Tibial artery (tissue), 4 donors: Measurements from ENCODE around the gene ZNF330.

Experiments
- DNase-seq, 2 donors: peaks; one replicate each; pipeline ENCODE4 v3.0.0-alpha.2; 2019
- H3K27ac ChIP-seq, 2 donors: fragments of 200-600 bp; sonication (generic) in 1 of 2; 1 replicate in 1 of 2; 2 replicates in 1 of 2; pipeline ENCODE4 v1.5.1; 2018 to 2019; ENCODE audit warnings: mild to moderate bottlenecking in 1 of 2
- H3K27me3 ChIP-seq, 2 donors: fragments of 200-600 bp; sonication (generic) in 1 of 2; one replicate each; pipeline versions ENCODE4 v1.5.1 to v1.6.0; 2016 to 2019
- H3K36me3 ChIP-seq, 3 donors: fragments of 200-600 bp; sonication (generic) in 2 of 3; one replicate each; pipeline ENCODE4 v1.5.1; 2016 to 2019; ENCODE audit warnings: mild to moderate bottlenecking in 2 of 3
- H3K4me1 ChIP-seq, 4 donors: fragments of 200-600 bp; sonication (generic) in 2 of 4; 1 replicate in 3 of 4; 2 replicates in 1 of 4; pipeline ENCODE4 v1.5.1; 2016 to 2019
- H3K4me3 ChIP-seq, 2 donors: fragments of 200-600 bp; sonication (generic) in 1 of 2; 1 replicate in 1 of 2; 2 replicates in 1 of 2; pipeline ENCODE4 v1.5.1; 2018 to 2019; ENCODE audit warnings: mild to moderate bottlenecking in 2 of 2
- H3K9me3 ChIP-seq, 3 donors: fragments of 200-600 bp; sonication (generic) in 1 of 3; one replicate each; pipeline ENCODE4 v1.5.1; 2016 to 2019
- intact Hi-C: fragments of 100-400 bp; cut with DNase I; formaldehyde crosslinking; loops from one replicate; pipeline ENCODE4 v1.15.0; 2023; ENCODE audit warnings: low total_unique reads
- TF ChIP-seq, protein P1 (sequence below), 2 experiments: fragments of 200-600 bp in 1 of 2; fragments of 450-650 bp in 1 of 2; IDR thresholded peaks; one replicate each; pipeline ENCODE4 v1.5.1; 2017 to 2019; ENCODE audit warnings: antibody characterized with exemption in 2 of 2, mild to moderate bottlenecking in 1 of 2, moderate library complexity in 1 of 2

ZNF330 gene

GRCh38 chr4:141210168-141210567, 10.5 kb upstream of the ZNF330 start:
- Histone ChIP-seq H3K4me3 (no peak overlapping the region), H3K27ac (no peak overlapping the region), H3K27me3 (no peaks in the 10 kb centered on the region), H3K4me1 (no peaks in the 10 kb centered on the region), H3K36me3 (no peaks in the 10 kb centered on the region), H3K9me3 (no peaks in the 10 kb centered on the region)
- TF ChIP-seq, protein P1, sequence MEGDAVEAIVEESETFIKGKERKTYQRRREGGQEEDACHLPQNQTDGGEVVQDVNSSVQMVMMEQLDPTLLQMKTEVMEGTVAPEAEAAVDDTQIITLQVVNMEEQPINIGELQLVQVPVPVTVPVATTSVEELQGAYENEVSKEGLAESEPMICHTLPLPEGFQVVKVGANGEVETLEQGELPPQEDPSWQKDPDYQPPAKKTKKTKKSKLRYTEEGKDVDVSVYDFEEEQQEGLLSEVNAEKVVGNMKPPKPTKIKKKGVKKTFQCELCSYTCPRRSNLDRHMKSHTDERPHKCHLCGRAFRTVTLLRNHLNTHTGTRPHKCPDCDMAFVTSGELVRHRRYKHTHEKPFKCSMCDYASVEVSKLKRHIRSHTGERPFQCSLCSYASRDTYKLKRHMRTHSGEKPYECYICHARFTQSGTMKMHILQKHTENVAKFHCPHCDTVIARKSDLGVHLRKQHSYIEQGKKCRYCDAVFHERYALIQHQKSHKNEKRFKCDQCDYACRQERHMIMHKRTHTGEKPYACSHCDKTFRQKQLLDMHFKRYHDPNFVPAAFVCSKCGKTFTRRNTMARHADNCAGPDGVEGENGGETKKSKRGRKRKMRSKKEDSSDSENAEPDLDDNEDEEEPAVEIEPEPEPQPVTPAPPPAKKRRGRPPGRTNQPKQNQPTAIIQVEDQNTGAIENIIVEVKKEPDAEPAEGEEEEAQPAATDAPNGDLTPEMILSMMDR (IDR thresholded peaks at IDR 0.05), result no peak
- DNase-seq, result no peak
- intact Hi-C loops, result no loop called here

DNA sequence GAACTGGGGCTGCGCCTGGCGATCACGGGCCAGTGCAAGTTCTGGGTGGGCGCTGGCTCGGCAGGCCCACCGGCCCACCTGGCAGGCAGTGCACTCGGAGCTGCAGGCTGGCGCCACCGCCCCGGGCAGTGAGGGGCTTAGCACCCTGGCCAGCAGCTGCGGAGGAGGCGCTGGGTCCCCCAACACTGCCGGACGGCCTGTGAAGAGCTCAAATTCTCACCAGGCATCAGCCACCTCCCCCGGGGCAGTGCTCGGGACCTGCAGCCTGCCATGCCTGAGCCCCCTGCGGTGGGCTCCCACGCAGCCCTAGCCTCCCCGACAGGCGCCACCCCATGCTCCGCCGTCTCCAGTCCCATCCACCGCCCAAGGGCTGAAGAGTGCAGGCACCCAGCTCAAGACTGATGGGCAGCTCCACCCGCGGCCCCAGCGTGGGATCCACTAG, 7.1 kb upstream of the ZNF330 start:
- intact Hi-C loops, result no loop called here
- no peaks in the 10 kb centered on the region for H3K9me3 ChIP-seq
- H3K27me3 ChIP-seq, result no peaks in the 10 kb centered on the region
- H3K36me3 ChIP-seq, result no peaks in the 10 kb centered on the region
- TF ChIP-seq, protein P1 (IDR thresholded peaks at IDR 0.05), result no peak
- H3K27ac ChIP-seq, result no peak overlapping the region
- no peak for DNase-seq
- H3K4me1 ChIP-seq, result no peaks in the 10 kb centered on the region
- H3K4me3 ChIP-seq, result no peak overlapping the region

DNA sequence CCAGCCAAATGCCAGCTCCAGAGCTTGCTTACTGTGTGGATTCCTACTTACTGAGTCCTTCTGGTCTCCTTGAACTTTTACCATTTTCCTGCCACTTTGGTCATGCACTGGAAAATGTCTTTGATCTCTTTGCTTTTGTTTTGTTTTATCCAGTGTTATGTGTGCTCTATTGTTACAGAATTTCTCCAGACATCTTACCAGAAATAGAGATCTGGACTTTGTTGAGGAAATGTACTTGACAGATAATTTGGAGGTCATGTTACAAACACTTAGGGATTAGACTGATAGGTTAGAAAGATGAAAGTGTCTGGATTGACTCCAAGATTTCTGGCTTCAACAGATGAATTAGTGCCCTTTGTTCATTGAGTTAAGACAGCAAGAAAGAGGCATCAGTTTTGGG, 5.7 kb upstream of the ZNF330 start:
- Histone ChIP-seq H3K27ac (no peak overlapping the region), H3K27me3 (no peaks in the 10 kb centered on the region), H3K4me3 (no peak overlapping the region), H3K9me3 (no peaks in the 10 kb centered on the region), H3K36me3 (no peaks in the 10 kb centered on the region), H3K4me1 (no peaks in the 10 kb centered on the region)
- intact Hi-C loops, result no loop called here
- DNase-seq, result no peak
- TF ChIP-seq, protein P1 (IDR thresholded peaks at IDR 0.05), result no peak

DNA sequence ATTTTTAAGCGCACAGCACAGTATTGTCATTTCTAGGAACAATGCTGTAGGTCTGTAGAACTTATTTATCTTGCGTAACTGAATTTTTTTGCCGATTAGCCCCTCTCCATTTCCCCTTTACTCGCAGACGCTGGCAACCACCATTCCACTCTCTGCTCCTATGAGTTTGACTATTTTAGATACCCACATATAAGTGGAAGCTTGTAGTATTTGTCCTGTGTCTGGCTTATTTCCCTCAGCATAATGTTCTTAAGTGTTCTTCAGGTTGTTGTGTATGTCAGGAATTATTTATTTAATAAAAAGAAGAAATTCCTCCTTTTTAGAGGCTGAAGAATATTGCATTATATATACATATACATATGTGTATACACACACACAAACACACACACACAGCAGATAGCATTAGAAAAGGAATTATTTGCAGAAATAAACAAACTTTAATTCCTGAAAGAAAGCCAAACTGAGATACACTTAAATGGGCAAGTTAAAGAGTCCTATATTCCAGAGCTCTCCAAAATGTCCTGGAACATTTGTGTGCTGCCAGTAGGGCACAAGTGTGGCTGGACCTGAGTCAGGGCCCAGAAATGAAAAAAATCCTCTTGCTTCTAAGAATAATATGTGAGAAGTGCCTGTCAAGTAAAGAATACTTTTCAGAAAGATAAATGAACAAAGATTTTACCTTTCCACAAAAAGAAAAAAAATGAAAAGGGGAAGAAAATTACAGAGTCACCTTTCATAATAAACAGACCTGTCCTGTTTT, 4.5 kb upstream of the ZNF330 start:
- no peaks in the 10 kb centered on the region for H3K27me3 ChIP-seq
- DNase-seq, result no peak
- no peak overlapping the region for H3K27ac ChIP-seq
- no peaks in the 10 kb centered on the region for H3K36me3 ChIP-seq
- H3K4me1 ChIP-seq, result no peaks in the 10 kb centered on the region
- H3K4me3 ChIP-seq, result no peak overlapping the region
- intact Hi-C loops, result no loop called here
- H3K9me3 ChIP-seq, result no peaks in the 10 kb centered on the region
- TF ChIP-seq, protein P1 (IDR thresholded peaks at IDR 0.05), result no peak

- TF ChIP-seq, protein P1 (IDR thresholded peaks at IDR 0.05), result no peak
- no peak for DNase-seq
- intact Hi-C loops, result no loop called here
- no peaks in the 10 kb centered on the region for H3K27me3 ChIP-seq
- H3K36me3 ChIP-seq, result peaks cover 3 to 8% (median 5%) of the 10 kb centered on the region in 3 donors
- H3K9me3 ChIP-seq, result no peaks in the 10 kb centered on the region
- peak overlapping the region; percentile 96 for H3K4me3 ChIP-seq
- H3K4me1 ChIP-seq, result peaks cover 0 to 28% (median 5%) of the 10 kb centered on the region in 4 donors
- H3K27ac ChIP-seq, result peak overlapping the region; percentile 99 to 100
These were observed 424 bp upstream of the ZNF330 start for GRCh38 chr4:141220271-141220670.
